HG03520 (cell line): ENCODE data around the gene MUC15.
"Not testable (repeated sequence)": the region's sequence is repeated elsewhere in the genome, so short reads cannot be mapped to it uniquely, and the experiment has no call there.

Experiments
- ATAC-seq: cut with Tn5 transposase; IDR thresholded peaks from one replicate; pipeline ENCODE4 v1.9.1; 2021; ENCODE audit warnings: mild to moderate bottlenecking, moderate library complexity; ENCODE audit not compliant: unreplicated experiment

The MUC15 gene

GRCh38 chr11:26571861-26572654 is at the start of gene MUC15:
MUC15 (minus strand) TSS chr11:26572263; CDS start chr11:26567094, 5,169 bp downstream.
- ATAC-seq: no peak

- ATAC-seq: no peak
These were observed 49.1 kb upstream of the MUC15 start for GRCh38 chr11:26621132-26621531.

GRCh38 chr11:26620282-26621045 is 48.4 kb upstream of the MUC15 start:
- no peak for ATAC-seq

GRCh38 chr11:26618441-26618840 is 46.4 kb upstream of the MUC15 start:
- ATAC-seq: no peak

- no peak for ATAC-seq
These were observed 41.7 kb upstream of the MUC15 start for GRCh38 chr11:26613759-26614158.

- ATAC-seq: peak; percentile 36
These were observed 36.6 kb upstream of the MUC15 start for GRCh38 chr11:26608507-26609146.

- ATAC-seq: peak; percentile 43
These were observed 35.9 kb upstream of the MUC15 start for GRCh38 chr11:26607725-26608506.

- ATAC-seq: no peak
These were observed 27.9 kb upstream of the MUC15 start for GRCh38 chr11:26599876-26600434.

- no peak for ATAC-seq
These were observed 27.4 kb upstream of the MUC15 start for GRCh38 chr11:26599425-26599824.

- no peak for ATAC-seq
These were observed 25.8 kb upstream of the MUC15 start for GRCh38 chr11:26597899-26598298.

GRCh38 chr11:26597049-26597689 is 25.1 kb upstream of the MUC15 start:
- not testable (repeated sequence) for ATAC-seq

- not testable (repeated sequence) for ATAC-seq
These were observed 23.3 kb upstream of the MUC15 start for GRCh38 chr11:26595207-26595865.

GRCh38 chr11:26593691-26594090 is 21.6 kb upstream of the MUC15 start:
- ATAC-seq: no peak

- no peak for ATAC-seq
These were observed 15.0 kb upstream of the MUC15 start for GRCh38 chr11:26587073-26587472.

- ATAC-seq: no peak
These were observed 12.8 kb upstream of the MUC15 start for GRCh38 chr11:26584818-26585217.

GRCh38 chr11:26583550-26583949 is 11.5 kb upstream of the MUC15 start:
- no peak for ATAC-seq

- ATAC-seq: no peak
These were observed 8.9 kb upstream of the MUC15 start for GRCh38 chr11:26580929-26581328.

GRCh38 chr11:26579683-26580082 is 7.6 kb upstream of the MUC15 start:
- no peak for ATAC-seq

- ATAC-seq: no peak
These were observed 7.1 kb upstream of the MUC15 start for GRCh38 chr11:26578998-26579661.
